NB4 (cell line): ENCODE measurements around the gene OR5AU1.

Experiments
- CTCF ChIP-seq: IDR thresholded peaks from one replicate; pipeline ENCODE4 v1.5.1; 2012; ENCODE audit warnings: low read depth, low read length
- POLR2A ChIP-seq: IDR thresholded peaks from 2 replicates; pipeline ENCODE4 v1.6.1; 2011; ENCODE audit warnings: mild to moderate bottlenecking; ENCODE audit not compliant: insufficient read length; ENCODE audit errors: extremely low read depth

GRCh38 chr14:21163871-21164291 lies 8.0 kb upstream of the OR5AU1 start:
- TF ChIP-seq CTCF = no peak
- no peak for TF ChIP-seq POLR2A
